Vagina (tissue), 2 donors: ENCODE results near the gene PARD3. TPM values are rescaled to one million over a fixed set of nuclear protein-coding genes. Genes with fewer than 3 reads are reported as not detected.

Experiments used
- DNase-seq, 2 donors: peaks; one replicate each; pipeline ENCODE4 v3.0.0-alpha.2; 2017; ENCODE audit errors: extremely low spot score in 2 of 2
- H3K27ac ChIP-seq: fragments of 200-600 bp; sonication (generic); one replicate; pipeline ENCODE4 v1.5.1; 2019
- H3K27me3 ChIP-seq: fragments of 200-600 bp; sonication (generic); one replicate; pipeline ENCODE4 v1.5.1; 2019
- H3K36me3 ChIP-seq, 2 donors: fragments of 200-600 bp; sonication (generic); one replicate each; pipeline ENCODE4 v1.5.1; 2017 to 2019
- H3K4me1 ChIP-seq: fragments of 200-600 bp; sonication (generic); one replicate; pipeline ENCODE4 v1.5.1; 2019
- H3K4me3 ChIP-seq, 2 donors: fragments of 200-600 bp; sonication (generic); 1 replicate in 1 of 2; 2 replicates in 1 of 2; pipeline ENCODE4 v1.5.1; 2016 to 2019
- H3K9me3 ChIP-seq: fragments of 200-600 bp; sonication (generic); one replicate; pipeline ENCODE4 v1.5.1; 2019
- POLR2A ChIP-seq, 2 donors: fragments of 450-650 bp; IDR thresholded peaks; one replicate each; pipeline ENCODE4 v1.6.1; 2017; ENCODE audit warnings: antibody characterized with exemption in 2 of 2, mild to moderate bottlenecking in 2 of 2, moderate library complexity in 2 of 2
- POLR2AphosphoS5 ChIP-seq, 2 donors: sonication (generic); formaldehyde crosslinking; IDR thresholded peaks; one replicate each; pipeline ENCODE4 v1.9.0; 2017; ENCODE audit warnings: antibody characterized with exemption in 2 of 2, mild to moderate bottlenecking in 2 of 2, low read depth in 1 of 2; ENCODE audit not compliant: insufficient read depth in 1 of 2
- intact Hi-C: fragments of 100-400 bp; cut with DNase I; formaldehyde crosslinking; loops from one replicate; pipeline ENCODE4 v1.15.1; 2023
- total RNA-seq: library from RNA; depleted of rRNA; stranded (reverse); fragments of >200 nt; gene quantifications from one replicate; pipeline ENCODE4 v1.2.3, GENCODE V29; 2016
- TF ChIP-seq, protein P1 (sequence below), 3 experiments: fragments of 450-650 bp in 2 of 3; fragments of 200-600 bp in 1 of 3; sonication (generic) in 1 of 3; IDR thresholded peaks; one replicate each; pipeline ENCODE4 v1.5.1; 2017 to 2019; ENCODE audit warnings: antibody characterized with exemption in 3 of 3, mild to moderate bottlenecking in 2 of 3, moderate library complexity in 2 of 3

PARD3 gene
- total RNA-seq, 1 donor from 2014 or later = 95.5 TPM

DNA sequence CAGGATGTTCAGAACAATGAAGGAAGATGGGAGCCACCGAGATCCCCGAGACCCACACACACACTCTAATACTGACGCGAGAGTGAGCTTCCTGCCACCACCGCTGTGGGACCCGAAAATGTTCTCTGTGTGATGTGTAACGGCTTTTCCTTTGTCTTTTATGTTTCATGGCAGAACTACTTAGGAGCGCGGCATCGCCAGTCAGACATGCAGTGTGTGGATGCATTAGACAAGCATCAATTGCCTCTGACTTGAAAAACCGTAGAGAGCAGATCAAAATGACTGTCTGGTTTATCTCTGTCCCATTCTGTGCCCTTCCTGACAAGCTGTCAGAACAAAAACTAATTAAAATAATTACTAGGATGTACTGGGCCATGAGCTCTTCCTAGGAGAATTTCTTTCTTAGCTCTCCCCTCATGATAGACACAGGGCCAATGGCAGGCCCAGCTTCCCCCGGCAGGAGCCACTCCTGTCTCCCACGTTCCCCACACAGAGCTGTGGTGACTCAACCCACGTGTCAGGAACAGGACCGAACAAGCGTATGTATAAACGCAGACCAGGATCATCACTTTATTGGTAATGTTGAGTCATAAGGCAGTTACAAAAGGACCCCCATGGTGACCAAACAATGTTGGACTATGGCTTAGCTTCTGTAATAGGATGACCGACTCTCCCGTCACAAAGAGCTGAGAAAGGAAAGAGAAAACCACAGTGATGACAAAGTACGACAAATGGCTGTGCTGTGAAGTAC lies 705.0 kb downstream of the PARD3 start:
- H3K4me3 ChIP-seq = no peak overlapping the region
- no peaks in the 10 kb centered on the region for H3K9me3 ChIP-seq
- intact Hi-C loops = loop anchor here (10.0 kb wide), 1 partner anchor 775 kb away; the partner anchor contains the start of gene NRP1
- no peak overlapping the region for H3K27ac ChIP-seq
- H3K4me1 ChIP-seq = peaks cover 12% of the 10 kb centered on the region
- no peaks in the 10 kb centered on the region for H3K36me3 ChIP-seq
- no peak for DNase-seq
- TF ChIP-seq, protein P1, sequence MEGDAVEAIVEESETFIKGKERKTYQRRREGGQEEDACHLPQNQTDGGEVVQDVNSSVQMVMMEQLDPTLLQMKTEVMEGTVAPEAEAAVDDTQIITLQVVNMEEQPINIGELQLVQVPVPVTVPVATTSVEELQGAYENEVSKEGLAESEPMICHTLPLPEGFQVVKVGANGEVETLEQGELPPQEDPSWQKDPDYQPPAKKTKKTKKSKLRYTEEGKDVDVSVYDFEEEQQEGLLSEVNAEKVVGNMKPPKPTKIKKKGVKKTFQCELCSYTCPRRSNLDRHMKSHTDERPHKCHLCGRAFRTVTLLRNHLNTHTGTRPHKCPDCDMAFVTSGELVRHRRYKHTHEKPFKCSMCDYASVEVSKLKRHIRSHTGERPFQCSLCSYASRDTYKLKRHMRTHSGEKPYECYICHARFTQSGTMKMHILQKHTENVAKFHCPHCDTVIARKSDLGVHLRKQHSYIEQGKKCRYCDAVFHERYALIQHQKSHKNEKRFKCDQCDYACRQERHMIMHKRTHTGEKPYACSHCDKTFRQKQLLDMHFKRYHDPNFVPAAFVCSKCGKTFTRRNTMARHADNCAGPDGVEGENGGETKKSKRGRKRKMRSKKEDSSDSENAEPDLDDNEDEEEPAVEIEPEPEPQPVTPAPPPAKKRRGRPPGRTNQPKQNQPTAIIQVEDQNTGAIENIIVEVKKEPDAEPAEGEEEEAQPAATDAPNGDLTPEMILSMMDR (IDR thresholded peaks at IDR 0.05) = no peak
- TF ChIP-seq POLR2AphosphoS5 (IDR thresholded peaks at IDR 0.05; ENCODE audit: insufficient read depth in 1 of 2, low read depth in 1 of 2) = no peak
- TF ChIP-seq POLR2A (IDR thresholded peaks at IDR 0.05) = no peak
- H3K27me3 ChIP-seq = no peaks in the 10 kb centered on the region

GRCh38 chr10:34109495-34109894 lies 705.6 kb downstream of the PARD3 start:
- Histone ChIP-seq H3K36me3 (no peaks in the 10 kb centered on the region), H3K27ac (no peak overlapping the region), H3K27me3 (no peaks in the 10 kb centered on the region), H3K9me3 (no peaks in the 10 kb centered on the region), H3K4me1 (peaks cover 19% of the 10 kb centered on the region), H3K4me3 (no peak overlapping the region)
- TF ChIP-seq POLR2A (IDR thresholded peaks at IDR 0.05) = no peak
- TF ChIP-seq, protein P1 (IDR thresholded peaks at IDR 0.05) = no peak
- no peak for TF ChIP-seq POLR2AphosphoS5 (IDR thresholded peaks at IDR 0.05; ENCODE audit: insufficient read depth in 1 of 2, low read depth in 1 of 2)
- no peak for DNase-seq
- intact Hi-C loops = loop anchor here (10.0 kb wide), 1 partner anchor 775 kb away; the partner anchor contains the start of gene NRP1

DNA sequence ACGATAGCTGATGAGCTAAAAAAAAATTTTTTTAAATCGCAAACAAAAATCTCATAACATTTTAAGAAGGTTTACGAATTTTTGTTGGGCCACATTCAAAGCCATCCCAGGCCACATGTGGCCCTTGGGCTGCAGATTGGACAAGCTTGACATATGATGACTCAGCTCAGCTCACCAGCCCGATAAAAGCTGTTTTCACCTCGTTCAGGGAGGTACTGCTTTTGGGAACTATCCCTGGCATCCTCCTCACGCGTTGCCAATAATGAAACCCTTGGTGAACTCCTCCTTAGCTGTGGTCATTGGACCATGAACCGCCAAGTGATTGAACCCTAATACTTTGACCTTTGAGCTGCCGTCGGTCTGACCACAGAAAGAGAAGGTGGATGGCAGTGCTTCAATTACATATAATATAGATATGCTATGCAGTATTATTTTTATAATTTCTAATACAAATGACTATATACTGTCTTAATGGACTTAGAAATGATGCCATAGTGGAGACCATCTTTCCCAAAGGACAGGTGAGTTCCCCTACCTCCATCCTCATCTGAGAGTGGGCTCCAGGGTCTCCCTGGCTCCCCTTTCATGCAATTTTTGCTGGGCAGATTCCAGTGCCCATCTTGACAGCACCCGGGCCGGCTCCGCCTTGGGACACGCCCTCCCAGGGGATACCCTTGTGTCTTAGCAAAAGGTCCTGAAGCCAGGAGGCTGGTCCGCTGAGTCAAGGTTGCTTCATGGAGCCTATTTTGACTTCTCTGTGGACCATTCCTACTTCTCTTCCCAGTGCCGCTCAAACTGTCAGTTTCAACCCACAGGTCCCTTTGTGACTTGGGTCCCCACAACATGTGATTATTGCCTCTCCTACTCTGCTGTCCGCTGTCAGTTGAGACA lies 707.2 kb downstream of the PARD3 start:
- no peak for TF ChIP-seq POLR2AphosphoS5 (IDR thresholded peaks at IDR 0.05; ENCODE audit: insufficient read depth in 1 of 2, low read depth in 1 of 2)
- TF ChIP-seq, protein P1 (IDR thresholded peaks at IDR 0.05) = no peak
- TF ChIP-seq POLR2A (IDR thresholded peaks at IDR 0.05) = no peak
- Histone ChIP-seq H3K36me3 (no peaks in the 10 kb centered on the region), H3K4me1 (peaks cover 35% of the 10 kb centered on the region), H3K9me3 (no peaks in the 10 kb centered on the region), H3K4me3 (no peak overlapping the region), H3K27ac (no peak overlapping the region), H3K27me3 (no peaks in the 10 kb centered on the region)
- peak in 1 of 2 donors; percentile 81 for DNase-seq
- intact Hi-C loops = loop anchor here (10.0 kb wide), 1 partner anchor 773 kb away; the partner anchor contains the start of gene NRP1

GRCh38 chr10:34106356-34106885 lies 708.7 kb downstream of the PARD3 start:
- DNase-seq = no peak
- Histone ChIP-seq H3K9me3 (no peaks in the 10 kb centered on the region), H3K27ac (no peak overlapping the region), H3K4me3 (no peak overlapping the region), H3K4me1 (peaks cover 43% of the 10 kb centered on the region), H3K36me3 (no peaks in the 10 kb centered on the region), H3K27me3 (no peaks in the 10 kb centered on the region)
- TF ChIP-seq, protein P1 (IDR thresholded peaks at IDR 0.05) = no peak
- TF ChIP-seq POLR2AphosphoS5 (IDR thresholded peaks at IDR 0.05; ENCODE audit: insufficient read depth in 1 of 2, low read depth in 1 of 2) = no peak
- no peak for TF ChIP-seq POLR2A (IDR thresholded peaks at IDR 0.05)
- intact Hi-C loops = loop anchor here (10.0 kb wide), 1 partner anchor 772 kb away; the partner anchor contains the start of gene NRP1
